GM12891 (cell line): ENCODE measurements around the gene FILIP1.

Source experiments
- POLR2A ChIP-seq: IDR thresholded peaks from 2 replicates; pipeline ENCODE4 v1.6.1; 2011; ENCODE audit warnings: low read depth, low read length, control low read depth
- SPI1 ChIP-seq: IDR thresholded peaks from 2 replicates; pipeline ENCODE4 v1.6.1; 2011; ENCODE audit warnings: low read depth, low read length, control low read depth
- TAF1 ChIP-seq: IDR thresholded peaks from 2 replicates; pipeline ENCODE4 v1.6.1; 2011; ENCODE audit warnings: low read depth, low read length, control low read depth

DNA sequence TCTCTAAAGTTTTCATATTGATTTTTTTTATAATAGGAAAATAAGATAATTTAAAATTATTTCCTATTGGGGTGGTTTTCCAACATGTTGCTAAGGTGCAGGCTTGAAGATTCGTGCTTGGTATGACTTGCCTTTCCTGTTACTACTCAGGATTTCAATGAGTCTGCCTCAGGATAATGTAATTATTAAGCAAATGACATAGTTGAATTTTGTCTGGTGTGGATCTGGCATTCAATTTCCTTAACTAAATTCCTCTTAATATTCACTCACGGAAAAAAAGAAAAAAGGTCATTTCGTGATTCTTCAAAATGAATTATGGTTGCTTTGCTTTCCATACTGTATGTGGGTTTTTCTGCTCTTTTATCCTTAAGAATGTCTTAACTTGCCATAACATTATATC is 9.3 kb upstream of the FILIP1 start:
- no peak for TF ChIP-seq POLR2A
- no peak for TF ChIP-seq SPI1
- no peak for TF ChIP-seq TAF1
